ENCODE results near the gene RPS3. TPM values are rescaled to one million over a fixed set of nuclear protein-coding genes. Genes with fewer than 3 reads are reported as not detected.

Gene RPS3
- polyA plus RNA-seq, 1 experiment, result 3,250 TPM

DNA sequence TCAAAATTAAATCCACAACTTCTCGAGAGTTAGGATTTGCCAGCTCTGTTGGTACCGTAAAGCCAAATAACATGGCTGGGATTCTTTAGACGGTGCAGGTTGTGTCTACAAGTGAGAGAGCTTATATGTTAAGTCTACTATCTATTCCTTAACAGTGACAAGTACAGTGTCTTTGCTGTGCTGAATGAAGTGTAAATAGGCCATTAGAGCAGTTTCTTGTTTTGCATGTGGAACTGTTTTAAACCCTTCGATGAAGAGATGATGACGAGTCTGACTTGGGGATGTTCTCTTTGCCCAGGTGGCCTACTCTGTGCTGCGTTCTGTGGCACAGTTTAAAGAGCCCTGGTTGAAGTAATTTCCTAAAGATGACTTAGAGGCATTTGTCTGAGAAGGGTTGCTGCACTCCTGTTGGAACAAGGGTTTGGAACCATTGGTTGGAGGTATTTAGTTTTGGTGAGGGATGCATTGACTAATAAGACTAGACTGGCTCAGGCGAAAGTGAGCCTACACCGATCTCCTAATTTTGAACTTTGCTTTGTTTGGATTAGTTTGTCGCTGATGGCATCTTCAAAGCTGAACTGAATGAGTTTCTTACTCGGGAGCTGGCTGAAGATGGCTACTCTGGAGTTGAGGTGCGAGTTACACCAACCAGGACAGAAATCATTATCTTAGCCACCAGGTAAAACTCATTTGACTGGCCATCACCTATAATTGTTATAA, 988 bp downstream of the RPS3 start:
- DNase-seq (ENCODE audit: low read depth, low spot score), result no peak
- CTCF ChIA-PET, result interaction anchor here (0.5 to 3.2 kb wide), 5 partner anchors 8 to 121 kb away, joined by 4 to 11 read pairs (median 6); no protein-coding TSS in a partner anchor
- H3K27me3 ChIP-seq (ENCODE audit: control insufficient read depth, insufficient read depth, low read length), result peaks cover 7% of the 10 kb centered on the region

DNA sequence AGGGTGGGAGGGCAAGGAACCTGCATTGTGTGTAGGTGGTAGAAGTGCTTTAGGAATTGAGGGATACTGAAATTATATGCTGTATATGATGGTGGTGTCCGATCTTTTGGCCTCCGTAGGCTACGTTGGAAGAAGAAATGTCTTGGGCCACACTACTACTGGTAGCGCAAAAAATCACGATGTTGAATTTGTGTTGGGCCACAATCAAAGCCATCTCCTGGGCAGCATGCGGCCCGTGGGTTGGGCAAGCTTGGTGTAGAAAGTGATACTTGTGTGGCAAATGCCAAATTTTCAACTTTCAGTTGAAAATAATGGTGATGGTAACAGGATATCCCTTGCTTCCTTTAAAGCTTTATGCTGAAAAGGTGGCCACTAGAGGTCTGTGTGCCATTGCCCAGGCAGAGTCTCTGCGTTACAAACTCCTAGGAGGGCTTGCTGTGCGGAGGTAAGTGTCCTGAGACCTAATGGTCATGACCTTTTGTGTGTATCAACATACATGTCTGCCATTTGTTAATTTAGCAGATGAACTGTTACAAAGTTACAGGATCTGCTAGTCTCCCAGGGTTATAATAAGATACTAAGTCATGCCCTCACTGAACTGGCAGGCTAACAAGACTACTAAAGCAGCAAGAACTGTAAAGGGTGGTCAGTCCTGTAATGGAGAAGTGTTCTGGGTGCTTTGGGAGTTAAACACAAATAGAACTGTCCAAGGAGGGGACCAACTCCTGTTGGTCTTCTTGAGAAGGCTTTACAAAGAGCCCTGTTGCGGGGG, 2.9 kb downstream of the RPS3 start:
- CTCF ChIA-PET, result interaction anchor here (0.6 to 1.0 kb wide), 3 partner anchors 12 to 129 kb away, joined by 3 to 6 read pairs (median 4); no protein-coding TSS in a partner anchor
- TF ChIP-seq, protein P1, sequence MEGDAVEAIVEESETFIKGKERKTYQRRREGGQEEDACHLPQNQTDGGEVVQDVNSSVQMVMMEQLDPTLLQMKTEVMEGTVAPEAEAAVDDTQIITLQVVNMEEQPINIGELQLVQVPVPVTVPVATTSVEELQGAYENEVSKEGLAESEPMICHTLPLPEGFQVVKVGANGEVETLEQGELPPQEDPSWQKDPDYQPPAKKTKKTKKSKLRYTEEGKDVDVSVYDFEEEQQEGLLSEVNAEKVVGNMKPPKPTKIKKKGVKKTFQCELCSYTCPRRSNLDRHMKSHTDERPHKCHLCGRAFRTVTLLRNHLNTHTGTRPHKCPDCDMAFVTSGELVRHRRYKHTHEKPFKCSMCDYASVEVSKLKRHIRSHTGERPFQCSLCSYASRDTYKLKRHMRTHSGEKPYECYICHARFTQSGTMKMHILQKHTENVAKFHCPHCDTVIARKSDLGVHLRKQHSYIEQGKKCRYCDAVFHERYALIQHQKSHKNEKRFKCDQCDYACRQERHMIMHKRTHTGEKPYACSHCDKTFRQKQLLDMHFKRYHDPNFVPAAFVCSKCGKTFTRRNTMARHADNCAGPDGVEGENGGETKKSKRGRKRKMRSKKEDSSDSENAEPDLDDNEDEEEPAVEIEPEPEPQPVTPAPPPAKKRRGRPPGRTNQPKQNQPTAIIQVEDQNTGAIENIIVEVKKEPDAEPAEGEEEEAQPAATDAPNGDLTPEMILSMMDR (IDR thresholded peaks at IDR 0.05; ENCODE audit: low read depth, low read length), result 0 out of 2 replicates have a peak, but pooled peaks have one; percentile 8
- DNase-seq (ENCODE audit: low read depth, low spot score), result no peak
- Histone ChIP-seq H3K4me3 (ENCODE audit: low read depth, low read length) (peak overlapping the region; percentile 29), H3K27me3 (ENCODE audit: control insufficient read depth, insufficient read depth, low read length) (no peaks in the 10 kb centered on the region), H3K27ac (ENCODE audit: low read depth, low read length) (no peak overlapping the region), H3K9me3 (ENCODE audit: control insufficient read depth, insufficient read depth, low read length) (no peaks in the 10 kb centered on the region)
- POLR2A ChIA-PET, result no interaction called here

More for the DNA sequence above, 988 bp downstream of the RPS3 start:
- peak overlapping the region; percentile 99 for H3K4me3 ChIP-seq (ENCODE audit: low read depth, low read length)
- POLR2A ChIA-PET, result interaction anchor here (0.8 to 0.9 kb wide), 2 partner anchors 27 to 70 kb away, joined by 3 to 5 read pairs; no protein-coding TSS in a partner anchor
- TF ChIP-seq, protein P1 (IDR thresholded peaks at IDR 0.05; ENCODE audit: low read depth, low read length), result no peak
- no peaks in the 10 kb centered on the region for H3K9me3 ChIP-seq (ENCODE audit: control insufficient read depth, insufficient read depth, low read length)
- peak overlapping the region; percentile 90 for H3K27ac ChIP-seq (ENCODE audit: low read depth, low read length)

DNA sequence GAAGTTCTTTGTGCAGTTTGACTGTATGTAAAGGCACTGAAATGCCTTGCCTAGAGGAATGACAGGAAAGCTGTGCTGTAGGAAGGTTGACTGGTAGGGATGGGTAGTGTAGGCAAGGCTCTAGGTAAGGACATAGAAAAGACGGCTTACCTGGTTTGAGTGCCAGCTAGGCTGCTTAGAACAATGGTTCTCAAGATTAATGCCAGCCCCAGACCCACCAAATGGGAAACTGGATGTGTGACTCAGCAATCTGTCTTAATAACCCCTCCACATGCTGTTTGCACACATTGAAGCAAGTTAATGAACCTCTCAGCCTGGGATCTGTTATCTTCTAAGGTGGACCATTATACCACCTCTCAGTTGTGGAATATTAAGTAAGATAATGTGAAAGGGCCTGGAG, 3.7 kb downstream of the RPS3 start:
- no peak for DNase-seq (ENCODE audit: low read depth, low spot score)
- TF ChIP-seq, protein P1 (IDR thresholded peaks at IDR 0.05; ENCODE audit: low read depth, low read length), result no peak
- ChIA-PET CTCF (interaction anchor here (1.0 kb wide), 1 partner anchor 129 kb away, joined by 3 read pairs; no protein-coding TSS in a partner anchor), POLR2A (interaction anchor here (0.6 kb wide), 1 partner anchor 17 kb away, joined by 5 read pairs; no protein-coding TSS in a partner anchor)
- H3K9me3 ChIP-seq (ENCODE audit: control insufficient read depth, insufficient read depth, low read length), result no peaks in the 10 kb centered on the region
- no peak overlapping the region for H3K4me3 ChIP-seq (ENCODE audit: low read depth, low read length)
- no peak overlapping the region for H3K27ac ChIP-seq (ENCODE audit: low read depth, low read length)
- H3K27me3 ChIP-seq (ENCODE audit: control insufficient read depth, insufficient read depth, low read length), result no peaks in the 10 kb centered on the region

DNA sequence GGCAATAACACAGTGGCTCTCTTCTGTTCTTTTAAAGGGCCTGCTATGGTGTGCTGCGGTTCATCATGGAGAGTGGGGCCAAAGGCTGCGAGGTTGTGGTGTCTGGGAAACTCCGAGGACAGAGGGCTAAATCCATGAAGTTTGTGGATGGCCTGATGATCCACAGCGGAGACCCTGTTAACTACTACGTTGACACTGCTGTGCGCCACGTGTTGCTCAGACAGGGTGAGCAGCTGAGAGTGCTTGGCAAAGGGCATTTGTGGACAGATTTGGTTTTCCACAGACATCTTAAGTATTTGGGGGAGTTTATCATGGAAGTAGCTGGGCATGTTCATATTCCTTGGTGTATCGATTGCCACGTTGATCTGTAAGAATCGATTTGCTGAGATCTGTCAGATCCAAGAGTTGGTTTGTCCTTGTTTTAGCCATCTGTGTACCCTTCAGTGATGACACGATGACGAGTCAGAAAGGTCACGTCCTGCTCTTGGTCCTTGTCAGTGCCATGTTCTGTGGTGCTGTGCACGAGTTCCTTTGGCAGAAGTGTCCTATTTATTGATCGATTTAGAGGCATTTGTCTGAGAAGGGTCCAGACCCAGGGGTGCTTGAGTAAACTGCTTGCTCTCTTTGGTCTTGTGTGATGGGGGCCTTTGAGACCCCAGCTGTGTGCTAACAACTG, 4.8 kb downstream of the RPS3 start:
- POLR2A ChIA-PET, result no interaction called here
- DNase-seq (ENCODE audit: low read depth, low spot score), result no peak
- H3K27ac ChIP-seq (ENCODE audit: low read depth, low read length), result no peak overlapping the region
- no peak overlapping the region for H3K4me3 ChIP-seq (ENCODE audit: low read depth, low read length)
- CTCF ChIA-PET, result no interaction called here
- no peaks in the 10 kb centered on the region for H3K27me3 ChIP-seq (ENCODE audit: control insufficient read depth, insufficient read depth, low read length)
- H3K9me3 ChIP-seq (ENCODE audit: control insufficient read depth, insufficient read depth, low read length), result no peaks in the 10 kb centered on the region
- TF ChIP-seq, protein P1 (IDR thresholded peaks at IDR 0.05; ENCODE audit: low read depth, low read length), result no peak
